GM23338 (cell line): Measurements from ENCODE around the gene B3GALT5. TPM values are rescaled to one million over a fixed set of nuclear protein-coding genes. Genes with fewer than 3 reads are reported as not detected.

Experiments
- ATAC-seq: fragments of 200-7000 bp; cut with Tn5 transposase; 3 replicates; pipeline ENCODE4 v1.9.1; 2020
- DNase-seq: peaks from one replicate; pipeline ENCODE4 v3.0.0-alpha.2; 2015; ENCODE audit warnings: low spot score
- H2AFZ ChIP-seq: fragments of 200-600 bp; sonication (generic); 2 replicates; pipeline ENCODE4 v1.8.0; 2016; ENCODE audit warnings: antibody characterized with exemption, mild to moderate bottlenecking, moderate library complexity
- H3F3A ChIP-seq: fragments of 200-600 bp; sonication (generic); replicated peaks from 2 replicates; pipeline ENCODE4 v1.8.0; 2017; ENCODE audit warnings: antibody characterized with exemption, mixed run types, low read depth
- H3K27ac ChIP-seq: fragments of 200-600 bp; sonication (generic); 2 replicates; pipeline ENCODE4 v1.6.1; 2016; ENCODE audit warnings: low read depth
- H3K27me3 ChIP-seq: fragments of 200-600 bp; sonication (generic); 2 replicates; pipeline ENCODE4 v1.8.0; 2016; ENCODE audit warnings: mild to moderate bottlenecking, mixed run types, moderate library complexity; ENCODE audit not compliant: insufficient read depth
- H3K36me3 ChIP-seq: fragments of 200-600 bp; sonication (generic); 2 replicates; pipeline ENCODE4 v1.8.0; 2016; ENCODE audit warnings: mild to moderate bottlenecking; ENCODE audit not compliant: insufficient read depth
- H3K4me1 ChIP-seq: fragments of 200-600 bp; sonication (generic); 2 replicates; pipeline ENCODE4 v1.8.0; 2016; ENCODE audit warnings: mild to moderate bottlenecking, moderate library complexity; ENCODE audit not compliant: insufficient read depth
- H3K4me2 ChIP-seq: fragments of 200-600 bp; sonication (generic); 2 replicates; pipeline ENCODE4 v1.7.1; 2017; ENCODE audit warnings: mixed run types
- H3K4me3 ChIP-seq: fragments of 200-600 bp; sonication (generic); 2 replicates; pipeline ENCODE4 v1.6.1; 2016; ENCODE audit warnings: mixed run types
- H3K79me2 ChIP-seq: fragments of 200-600 bp; sonication (generic); replicated peaks from 2 replicates; pipeline ENCODE4 v1.8.0; 2017; ENCODE audit warnings: mild to moderate bottlenecking; ENCODE audit not compliant: insufficient read depth
- H3K9me2 ChIP-seq: fragments of 200-600 bp; sonication (generic); 2 replicates; pipeline ENCODE4 v1.8.0; 2017; ENCODE audit not compliant: insufficient read depth
- H4K20me1 ChIP-seq: fragments of 200-600 bp; sonication (generic); replicated peaks from 2 replicates; pipeline ENCODE4 v1.8.0; 2017; ENCODE audit warnings: mild to moderate bottlenecking; ENCODE audit not compliant: insufficient read depth
- H3K27ac Mint-ChIP-seq: 2 replicates; pipeline ENCODE4 v1.8.0; 2020; ENCODE audit warnings: inconsistent platforms, mild to moderate bottlenecking, moderate library complexity, mixed read lengths
- H3K27me3 Mint-ChIP-seq: 3 replicates; pipeline ENCODE4 v1.8.0; 2022; ENCODE audit warnings: low read depth, mild to moderate bottlenecking, moderate library complexity, mixed read lengths, inconsistent platforms; ENCODE audit not compliant: insufficient read depth, poor library complexity
- H3K36me3 Mint-ChIP-seq: 3 replicates; pipeline ENCODE4 v1.8.0; 2021; ENCODE audit warnings: low read depth, mild to moderate bottlenecking, inconsistent platforms, moderate library complexity, mixed read lengths
- H3K4me1 Mint-ChIP-seq: 3 replicates; pipeline ENCODE4 v1.8.0; 2020; ENCODE audit warnings: mild to moderate bottlenecking, inconsistent platforms, mixed read lengths
- H3K4me3 Mint-ChIP-seq: 3 replicates; pipeline ENCODE4 v1.8.0; 2021; ENCODE audit warnings: moderate library complexity, mild to moderate bottlenecking, inconsistent platforms, mixed read lengths
- H3K9me3 Mint-ChIP-seq: 3 replicates; pipeline ENCODE4 v1.8.0; 2020; ENCODE audit warnings: moderate library complexity, mild to moderate bottlenecking, inconsistent platforms, mixed read lengths
- CREB1 ChIP-seq: fragments of 250-450 bp; sonication (Bioruptor Pico); IDR thresholded peaks from 2 replicates; pipeline ENCODE4 v1.5.0; 2020; ENCODE audit warnings: low read depth, mild to moderate bottlenecking, moderate library complexity
- CTCF ChIP-seq, 2 experiments: fragments of 200-600 bp in 1 of 2; sonication (generic) in 1 of 2; conservative IDR thresholded peaks; 2 replicates each; pipeline versions ENCODE4 v1.5.1 to v1.6.1; 2016 to 2017; ENCODE audit warnings: antibody characterized with exemption in 2 of 2, low read depth in 2 of 2, mild to moderate bottlenecking in 2 of 2, moderate library complexity in 1 of 2
- ETS1 ChIP-seq: IDR thresholded peaks from 2 replicates; pipeline ENCODE4 v1.6.1; 2016; ENCODE audit warnings: antibody characterized with exemption
- EZH2 ChIP-seq: fragments of 200-600 bp; sonication (generic); IDR thresholded peaks from one replicate; pipeline ENCODE4 v1.8.0; 2017; ENCODE audit warnings: antibody characterized with exemption, mild to moderate bottlenecking, low read depth; ENCODE audit not compliant: unreplicated experiment
- EZH2phosphoT487 ChIP-seq: fragments of 200-600 bp; sonication (generic); IDR thresholded peaks from one replicate; pipeline ENCODE4 v1.8.1; 2018; ENCODE audit warnings: antibody characterized with exemption; ENCODE audit not compliant: unreplicated experiment
- JUNB ChIP-seq: IDR thresholded peaks from one replicate; pipeline ENCODE4 v1.6.1; 2016; ENCODE audit warnings: antibody characterized with exemption; ENCODE audit not compliant: unreplicated experiment
- NANOG ChIP-seq: IDR thresholded peaks from 2 replicates; pipeline ENCODE4 v1.6.1; 2016; ENCODE audit warnings: antibody characterized with exemption, borderline replicate concordance
- POLR2AphosphoS5 ChIP-seq: IDR thresholded peaks from 2 replicates; pipeline ENCODE4 v1.6.1; 2016; ENCODE audit warnings: antibody characterized with exemption, low read depth
- REST ChIP-seq: IDR thresholded peaks from one replicate; pipeline ENCODE4 v1.6.1; 2018; ENCODE audit warnings: antibody characterized with exemption; ENCODE audit not compliant: unreplicated experiment
- STAT1 ChIP-seq: IDR thresholded peaks from one replicate; pipeline ENCODE4 v1.6.1; 2016; ENCODE audit warnings: antibody characterized with exemption; ENCODE audit not compliant: unreplicated experiment
- ZNF114 ChIP-seq: fragments of 250-450 bp; sonication (Bioruptor Pico); IDR thresholded peaks from 2 replicates; pipeline ENCODE4 v1.5.0; 2020; ENCODE audit warnings: mild to moderate bottlenecking, moderate library complexity
- ZNF331 ChIP-seq: fragments of 250-450 bp; sonication (Bioruptor Pico); IDR thresholded peaks from 2 replicates; pipeline ENCODE4 v1.5.0; 2020; ENCODE audit warnings: low read depth, mild to moderate bottlenecking, moderate library complexity
- ZNF462 ChIP-seq: fragments of 250-450 bp; sonication (Bioruptor Pico); IDR thresholded peaks from 2 replicates; pipeline ENCODE4 v1.5.0; 2020; ENCODE audit warnings: mild to moderate bottlenecking, moderate library complexity
- polyA plus RNA-seq: library from polyadenylated mRNA; unstranded; fragments of >200 nt; fragmentation: Nextera tagmentation; extraction: Ambion mirVana; gene quantifications from 2 replicates; pipeline ENCODE4 v1.2.1, GENCODE V29; 2016
- total RNA-seq: library from RNA; depleted of rRNA; stranded (reverse); fragments of >200 nt; shearing (Covaris generic); gene quantifications from 2 replicates; pipeline ENCODE4 v1.2.3, GENCODE V29; 2014

B3GALT5 gene
- total and polyA plus RNA-seq, 2 experiments from 2014 or later = 6.2 to 37.5 TPM

- Histone ChIP-seq H3K4me2 (no peak overlapping the region), H3K36me3 (peaks cover 27% of the 10 kb centered on the region), H2AFZ (no peak overlapping the region), H3K4me3 (no peak overlapping the region), H3F3A (peaks cover under 1% of the 10 kb centered on the region; the same call in 1 of the 2 replicates), H4K20me1 (no peaks in the 10 kb centered on the region), H3K4me1 (no peaks in the 10 kb centered on the region; the same call in 1 of the 2 replicates), H3K79me2 (peaks cover 28% of the 10 kb centered on the region), H3K27me3 (no peaks in the 10 kb centered on the region), H3K9me2 (peaks cover 6% of the 10 kb centered on the region; the same call in 1 of the 2 replicates), H3K27ac (peak overlapping the region; percentile 20; the same call in 1 of the 2 replicates)
- TF ChIP-seq ZNF462 (CRISPR knock-in tag) (no peak), ZNF114 (CRISPR knock-in tag) (no peak), JUNB (no peak), POLR2AphosphoS5 (no peak), REST (no peak), EZH2phosphoT487 (no peak), CTCF (conservative IDR thresholded peaks at IDR 0.05; ENCODE audit: low read depth in 2 of 2) (no peak), ZNF331 (no peak), CREB1 (CRISPR knock-in tag) (no peak), EZH2 (no peak), STAT1 (no peak), NANOG (no peak), ETS1 (no peak)
- Mint-ChIP-seq H3K27me3 (peaks cover 6% of the 10 kb centered on the region), H3K9me3 (no peaks in the 10 kb centered on the region), H3K4me1 (peaks cover 9% of the 10 kb centered on the region), H3K36me3 (peaks cover 99% of the 10 kb centered on the region), H3K27ac (peak overlapping the region; percentile 24), H3K4me3 (no peak overlapping the region)
- DNase-seq (no peak), ATAC-seq (peak; percentile 68)
Observed at GRCh38 chr21:39651206-39651605, 38.5 kb downstream of the B3GALT5 start.
